Measurements from ENCODE around the gene GALNT10.

Gene GALNT10

GRCh38 chr5:154371687-154372086, 181.2 kb downstream of the GALNT10 start:
- no peak for TF ChIP-seq ZFX (IDR thresholded peaks at IDR 0.05; ENCODE audit: borderline replicate concordance)
- TF ChIP-seq CTCF (IDR thresholded peaks at IDR 0.05) = no peak
- no peak overlapping the region for H3K27ac ChIP-seq

- no peak overlapping the region for H3K27ac ChIP-seq
- TF ChIP-seq CTCF (IDR thresholded peaks at IDR 0.05) = no peak
- no peak for TF ChIP-seq ZFX (IDR thresholded peaks at IDR 0.05; ENCODE audit: borderline replicate concordance)
Observed at GRCh38 chr5:154372661-154373060, 182.1 kb downstream of the GALNT10 start.

GRCh38 chr5:154373326-154373725, 182.8 kb downstream of the GALNT10 start:
- H3K27ac ChIP-seq = no peak overlapping the region
- TF ChIP-seq CTCF (IDR thresholded peaks at IDR 0.05) = no peak
- no peak for TF ChIP-seq ZFX (IDR thresholded peaks at IDR 0.05; ENCODE audit: borderline replicate concordance)

GRCh38 chr5:154373729-154374179, 183.2 kb downstream of the GALNT10 start:
- no peak overlapping the region for H3K27ac ChIP-seq
- no peak for TF ChIP-seq ZFX (IDR thresholded peaks at IDR 0.05; ENCODE audit: borderline replicate concordance)
- no peak for TF ChIP-seq CTCF (IDR thresholded peaks at IDR 0.05)

- H3K27ac ChIP-seq = no peak overlapping the region
- TF ChIP-seq CTCF (IDR thresholded peaks at IDR 0.05) = no peak
Observed at GRCh38 chr5:154374264-154374663, 183.7 kb downstream of the GALNT10 start.

GRCh38 chr5:154375329-154376008, 184.9 kb downstream of the GALNT10 start:
- no peak overlapping the region for H3K27ac ChIP-seq
- no peak for TF ChIP-seq CTCF (IDR thresholded peaks at IDR 0.05)
- TF ChIP-seq ZFX (IDR thresholded peaks at IDR 0.05; ENCODE audit: borderline replicate concordance) = no peak

- TF ChIP-seq CTCF (IDR thresholded peaks at IDR 0.05) (no peak), ZFX (IDR thresholded peaks at IDR 0.05; ENCODE audit: borderline replicate concordance) (no peak)
- H3K27ac ChIP-seq = no peak overlapping the region
Observed at GRCh38 chr5:154376481-154376880, 185.9 kb downstream of the GALNT10 start.
